ACHN (cell line): ENCODE data around the gene PCYOX1L.

ENCODE experiments used
- DNase-seq: peaks from one replicate; pipeline ENCODE4 v3.0.0-alpha.2; 2015
- in situ Hi-C: cut with HindIII; loops from 2 replicates; pipeline ENCODE4 v1.10.0; 2017; ENCODE audit warnings: low sequenced_read_pairs, low pct_ligation_motif_present, low pct_unique_long_range_greater_than_20kb

PCYOX1L gene, protein sequence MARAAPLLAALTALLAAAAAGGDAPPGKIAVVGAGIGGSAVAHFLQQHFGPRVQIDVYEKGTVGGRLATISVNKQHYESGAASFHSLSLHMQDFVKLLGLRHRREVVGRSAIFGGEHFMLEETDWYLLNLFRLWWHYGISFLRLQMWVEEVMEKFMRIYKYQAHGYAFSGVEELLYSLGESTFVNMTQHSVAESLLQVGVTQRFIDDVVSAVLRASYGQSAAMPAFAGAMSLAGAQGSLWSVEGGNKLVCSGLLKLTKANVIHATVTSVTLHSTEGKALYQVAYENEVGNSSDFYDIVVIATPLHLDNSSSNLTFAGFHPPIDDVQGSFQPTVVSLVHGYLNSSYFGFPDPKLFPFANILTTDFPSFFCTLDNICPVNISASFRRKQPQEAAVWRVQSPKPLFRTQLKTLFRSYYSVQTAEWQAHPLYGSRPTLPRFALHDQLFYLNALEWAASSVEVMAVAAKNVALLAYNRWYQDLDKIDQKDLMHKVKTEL

DNA sequence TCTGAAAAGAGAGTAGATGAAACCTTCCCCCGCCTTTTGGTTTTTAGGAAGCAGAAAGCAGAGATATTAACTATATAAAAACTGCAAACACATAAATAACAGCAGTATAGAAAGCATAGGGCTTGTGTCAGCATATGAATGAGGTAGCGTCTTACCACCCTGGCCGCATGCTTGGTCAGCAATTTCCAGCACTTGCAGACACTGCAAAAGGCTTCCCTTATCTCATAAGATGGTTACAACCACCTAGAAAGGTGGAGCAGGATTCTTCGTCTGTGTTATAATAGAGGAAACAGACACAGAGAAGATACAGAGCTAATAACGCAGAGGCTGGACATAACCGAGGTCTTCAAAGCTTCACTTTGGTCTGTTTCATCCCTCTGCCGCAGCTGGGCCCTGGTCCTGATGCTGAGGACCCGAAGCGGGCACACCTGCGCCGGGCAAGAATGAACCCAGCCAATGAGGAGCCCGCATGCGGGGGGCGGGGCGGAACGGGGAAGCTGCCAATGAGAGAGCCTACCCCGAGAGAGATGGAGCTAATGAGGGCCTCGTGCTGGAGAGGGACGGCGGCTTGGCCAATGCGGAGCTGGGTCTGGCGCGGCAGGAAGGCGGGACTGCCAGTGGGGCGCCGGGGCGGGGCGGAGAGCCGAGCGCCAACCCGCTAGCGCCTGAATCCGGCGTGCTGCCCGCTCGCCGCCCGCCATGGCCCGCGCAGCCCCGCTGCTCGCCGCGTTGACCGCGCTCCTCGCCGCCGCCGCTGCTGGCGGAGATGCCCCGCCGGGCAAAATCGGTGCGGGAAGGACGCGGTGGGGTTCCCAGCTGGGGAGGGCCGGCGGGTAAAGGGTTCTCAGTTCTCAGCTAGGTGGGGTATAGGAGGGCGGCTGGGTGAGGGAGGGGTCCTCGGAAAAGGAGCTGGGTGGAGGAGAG, at the start of gene PCYOX1L:
Gene PCYOX1L, plus strand, starts transcription at position 677 of the 924 bp plus-strand sequence. Its CDS starts 23 bp downstream, at position 700.
- peak; percentile 93 for DNase-seq
- in situ Hi-C loops: no loop called here

DNA sequence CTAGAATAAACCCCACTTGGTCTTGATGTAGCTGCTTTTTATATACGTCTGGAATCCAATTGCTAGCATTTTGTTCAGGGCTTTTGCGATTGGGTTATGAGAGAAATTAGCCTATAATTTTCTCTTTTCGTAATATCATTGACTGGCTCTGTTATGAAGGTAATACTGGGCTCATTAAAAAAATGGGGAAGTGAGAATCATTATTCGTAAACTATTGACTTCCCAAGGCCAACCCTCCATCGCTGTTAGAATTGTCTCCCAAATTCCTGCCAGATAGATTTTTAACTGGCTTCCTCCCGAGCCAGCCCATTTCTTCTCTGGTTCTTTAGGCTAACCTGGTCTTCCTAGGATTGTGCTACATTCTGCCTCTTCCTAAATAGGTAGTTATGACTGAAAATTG, 48.5 kb upstream of the PCYOX1L start:
- in situ Hi-C loops: no loop called here
- DNase-seq: no peak

DNA sequence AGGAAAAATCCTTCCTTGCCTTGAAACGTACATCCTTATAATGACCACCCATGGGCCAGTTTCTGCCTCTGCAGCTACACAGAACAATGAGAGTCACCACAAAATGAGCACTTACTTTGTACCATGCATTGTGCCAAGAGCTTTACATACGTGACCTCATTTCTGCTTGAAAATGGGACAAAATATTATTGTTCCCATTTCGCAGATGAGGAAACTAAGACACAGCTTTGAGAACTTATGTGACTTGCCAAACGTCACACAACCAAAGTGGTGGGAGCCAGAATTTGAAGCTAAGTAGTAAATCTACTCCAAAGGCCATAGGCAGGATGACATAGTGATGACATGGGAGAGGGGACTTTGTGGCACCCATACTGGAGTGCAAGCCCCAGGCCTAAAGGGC, 47.4 kb upstream of the PCYOX1L start:
- no peak for DNase-seq
- in situ Hi-C loops: no loop called here

DNA sequence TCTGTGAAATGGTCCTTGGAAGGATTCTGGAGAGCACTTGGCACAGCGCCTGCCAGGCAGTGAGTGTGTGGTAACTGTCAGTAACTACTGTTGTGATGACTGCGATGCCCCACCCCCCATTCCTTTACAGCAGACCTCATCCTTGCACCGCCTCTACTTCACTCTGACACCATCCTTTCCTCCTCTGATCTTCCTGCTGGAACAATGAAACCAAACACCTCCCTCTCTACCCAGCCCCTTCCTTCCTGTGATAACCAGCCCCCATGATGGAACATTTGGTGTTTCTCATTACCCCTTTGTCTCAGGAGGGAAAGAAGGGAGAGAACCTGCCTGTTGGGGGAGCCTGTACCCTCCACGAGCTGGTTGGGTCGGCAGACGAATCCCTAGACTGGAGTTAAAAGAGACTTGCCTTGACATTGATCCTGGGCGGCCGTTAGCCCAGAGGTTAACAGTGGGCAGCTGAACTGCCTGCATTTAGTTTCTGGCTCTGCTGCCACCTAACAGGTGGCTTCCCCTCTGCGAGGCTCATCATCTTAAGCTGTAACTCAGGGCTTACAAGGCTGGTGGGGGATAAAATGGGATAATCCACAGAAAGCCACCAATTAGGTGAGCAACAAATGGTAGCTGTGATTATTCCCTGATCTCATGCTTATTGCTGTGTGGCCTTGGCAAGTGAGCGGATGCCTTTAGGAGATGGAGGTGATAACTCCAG, 46.7 kb upstream of the PCYOX1L start:
- DNase-seq: peak; percentile 13
- in situ Hi-C loops: no loop called here

DNA sequence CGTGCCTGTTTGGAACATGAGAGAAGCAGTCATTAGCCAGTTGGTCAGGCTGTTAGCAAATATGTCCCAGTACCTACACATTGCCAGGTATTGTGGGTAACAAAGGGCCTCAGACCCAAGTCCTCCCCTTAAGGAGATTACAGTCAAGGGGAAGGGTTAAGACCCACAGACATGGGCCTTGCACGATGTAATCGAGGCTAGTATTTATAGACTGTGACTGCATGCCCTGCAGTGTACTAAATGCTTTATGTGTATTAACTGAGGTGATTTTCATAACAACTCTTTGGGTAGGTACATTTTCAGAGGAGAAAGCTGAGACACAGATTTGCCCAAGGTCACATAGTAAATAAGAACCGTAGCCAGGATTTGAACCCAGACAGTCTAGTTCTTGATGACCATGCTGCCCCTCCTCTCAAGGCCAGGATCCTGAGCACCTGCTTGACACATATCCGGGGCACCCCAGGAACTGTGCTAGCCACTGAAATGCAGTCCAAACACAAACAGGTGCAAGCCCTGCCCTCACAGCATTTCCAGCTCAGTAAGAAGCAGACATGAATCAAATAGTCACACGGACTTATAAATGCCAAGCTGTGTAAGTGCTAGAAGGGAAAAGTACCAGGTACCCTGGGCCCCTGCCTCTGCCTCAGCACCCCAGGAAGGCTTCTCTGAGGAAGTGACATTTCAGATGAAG, 44.5 kb upstream of the PCYOX1L start:
- no peak for DNase-seq
- in situ Hi-C loops: no loop called here

DNA sequence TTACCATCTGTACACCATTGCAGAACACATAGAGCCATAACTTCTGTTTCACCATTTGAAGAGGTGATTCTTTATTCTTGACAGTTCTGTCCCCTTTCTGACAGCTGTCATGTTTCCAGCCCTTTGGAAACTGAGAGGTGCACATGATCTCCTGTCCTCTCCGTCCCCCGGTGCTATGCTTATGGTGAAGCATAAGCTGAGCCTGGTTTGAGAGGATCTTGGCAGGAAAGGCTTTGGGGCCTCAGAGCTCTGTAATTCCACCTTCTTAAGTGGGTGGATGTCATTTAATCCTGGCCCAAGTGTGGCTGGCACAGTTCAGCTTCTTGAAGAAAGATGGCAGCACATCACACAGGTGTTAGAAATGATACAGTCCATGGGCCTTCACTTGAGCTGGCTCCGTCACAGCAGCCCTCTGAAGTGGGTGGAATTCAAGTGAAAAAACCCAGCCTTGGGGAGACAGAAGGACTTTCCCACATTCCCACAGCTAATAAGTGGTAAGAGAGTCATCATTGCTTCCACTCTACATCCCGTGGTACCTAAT, 43.2 kb upstream of the PCYOX1L start:
- in situ Hi-C loops: no loop called here
- no peak for DNase-seq

DNA sequence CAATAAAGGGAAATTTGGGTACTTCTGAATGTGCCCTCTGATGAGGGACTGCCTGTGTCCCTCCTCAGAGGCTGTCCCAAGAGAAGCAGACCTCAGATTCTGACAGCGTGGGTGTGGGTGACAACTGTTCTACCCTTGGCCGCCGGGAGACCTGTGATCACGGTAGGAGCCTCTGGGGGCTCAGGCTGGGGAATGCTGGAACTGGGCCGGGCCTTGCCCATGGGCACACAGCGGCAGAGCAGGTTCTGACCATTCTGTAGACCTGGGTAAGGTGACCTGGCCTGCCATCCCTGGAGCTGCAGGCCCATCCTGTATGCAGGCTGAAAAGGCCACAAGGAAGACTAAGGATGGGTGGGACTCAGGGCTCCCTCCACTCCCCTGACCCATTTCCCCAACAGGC, 42.1 kb upstream of the PCYOX1L start:
- in situ Hi-C loops: no loop called here
- DNase-seq: no peak

DNA sequence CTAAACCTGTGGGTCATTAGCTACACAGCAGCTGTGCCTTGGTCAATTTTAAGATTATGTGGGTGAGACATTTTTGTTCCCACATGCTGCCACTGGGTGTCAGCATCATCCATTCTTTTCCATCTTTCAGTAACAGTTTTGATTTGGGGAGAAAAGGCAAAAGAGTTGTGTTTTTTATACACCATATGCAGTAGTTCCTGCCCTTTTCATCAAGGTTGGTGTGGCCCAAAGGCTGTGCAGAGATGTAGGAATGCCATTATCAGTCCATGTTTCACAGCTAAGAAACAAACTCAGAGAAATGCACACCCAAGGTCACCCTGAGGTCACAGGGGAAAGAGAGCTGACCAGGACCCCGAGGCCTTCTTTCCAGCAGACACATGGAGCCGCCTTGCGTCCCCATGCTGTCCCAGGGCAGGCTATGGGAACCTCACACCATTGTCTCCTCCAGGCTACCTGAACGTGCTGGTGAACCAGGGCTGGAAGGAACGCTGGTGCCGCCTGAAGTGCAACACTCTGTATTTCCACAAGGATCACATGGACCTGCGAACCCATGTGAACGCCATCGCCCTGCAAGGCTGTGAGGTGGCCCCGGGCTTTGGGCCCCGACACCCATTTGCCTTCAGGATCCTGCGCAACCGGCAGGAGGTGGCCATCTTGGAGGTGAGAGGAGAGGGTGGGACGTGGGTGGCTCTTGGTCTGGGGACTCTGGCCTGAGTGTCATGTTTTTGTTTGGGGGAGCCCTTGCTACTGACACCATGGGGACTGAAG, 40.4 kb upstream of the PCYOX1L start:
- peak; percentile 41 for DNase-seq
- in situ Hi-C loops: no loop called here

DNA sequence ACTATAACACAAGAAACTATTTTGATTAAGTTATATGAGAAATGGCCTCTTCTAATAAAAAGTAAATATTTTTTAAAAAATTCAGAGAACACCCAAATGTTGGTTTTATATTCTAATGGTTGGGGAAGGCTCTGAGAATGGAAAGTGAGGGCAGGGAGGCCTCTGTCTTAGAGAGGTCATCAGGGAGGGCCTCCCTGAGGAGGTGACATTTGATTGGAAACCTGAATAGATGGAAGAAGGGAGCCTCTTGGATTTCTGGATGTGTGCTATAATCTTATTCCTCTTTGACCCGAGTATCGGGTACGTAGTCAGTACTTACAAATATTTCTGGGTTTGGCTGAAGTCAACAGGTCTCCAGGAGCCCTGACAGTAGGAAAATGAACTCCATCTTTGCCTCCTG, 38.7 kb upstream of the PCYOX1L start:
- no peak for DNase-seq

DNA sequence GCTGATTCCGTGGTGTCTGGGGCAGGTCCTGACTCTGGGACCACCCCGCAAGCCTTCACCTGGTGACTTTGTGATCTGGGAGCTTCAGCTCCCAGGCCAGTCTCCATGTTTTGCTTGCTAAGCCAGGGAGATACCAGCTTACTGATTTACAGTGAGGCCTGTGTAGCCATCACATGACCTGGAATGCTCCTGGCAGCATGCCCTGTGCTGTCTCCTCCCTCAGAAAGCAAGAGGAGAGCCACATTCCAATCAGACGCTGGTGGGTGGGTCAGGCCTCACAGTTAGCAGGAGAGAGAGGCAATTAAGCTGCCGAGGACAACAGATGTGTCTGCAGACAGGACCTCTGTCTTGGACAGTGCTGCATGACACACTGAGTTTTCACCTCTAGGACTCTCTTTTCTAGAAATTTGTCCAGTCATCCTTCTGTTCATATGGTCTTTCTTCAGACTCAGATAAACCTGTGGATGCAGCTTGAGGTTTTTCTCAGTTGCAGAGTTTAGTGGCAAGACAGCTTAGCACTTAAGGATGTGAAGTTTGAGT, 37.0 kb upstream of the PCYOX1L start:
- in situ Hi-C loops: no loop called here
- peak; percentile 93 for DNase-seq

More for the DNA sequence above, 38.7 kb upstream of the PCYOX1L start:
- in situ Hi-C loops: no loop called here

DNA sequence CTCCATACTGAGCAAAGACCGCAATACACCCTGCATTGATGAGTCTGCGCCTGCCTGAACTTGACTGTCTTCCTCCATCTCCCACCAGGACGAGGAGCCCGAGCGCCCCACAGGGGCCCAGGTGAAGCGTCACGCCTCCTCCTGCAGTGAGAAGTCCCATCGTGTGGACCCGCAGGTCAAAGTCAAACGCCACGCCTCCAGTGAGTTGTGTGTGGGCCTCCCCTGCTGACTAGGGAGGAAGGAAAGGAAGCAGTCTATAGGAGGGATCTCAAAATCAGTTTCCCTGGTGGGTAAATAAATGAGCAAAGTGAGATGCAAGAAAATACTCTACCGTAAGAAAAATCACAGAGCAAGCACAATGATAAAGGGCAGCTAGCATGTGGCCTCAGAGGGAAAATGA, 35.3 kb upstream of the PCYOX1L start:
- in situ Hi-C loops: no loop called here
- DNase-seq: no peak

DNA sequence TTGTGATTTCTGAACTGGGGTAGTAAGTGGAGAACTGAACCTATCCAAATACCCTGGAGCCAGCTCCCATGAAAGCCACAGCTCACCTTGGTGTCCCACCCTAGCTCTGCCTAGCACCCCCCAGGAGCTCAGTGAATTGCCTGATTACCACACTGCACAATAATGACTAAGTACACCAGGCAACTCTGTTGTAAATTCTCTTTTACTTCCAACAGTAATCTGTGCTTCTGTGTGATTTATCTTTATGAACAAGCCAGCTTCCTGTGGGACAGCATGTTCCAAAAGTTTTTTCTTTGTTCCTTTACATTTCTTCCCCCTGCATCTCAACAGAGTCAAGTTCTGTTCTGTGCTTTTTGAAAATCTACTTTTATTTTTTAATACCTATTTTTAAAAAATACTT, 34.6 kb upstream of the PCYOX1L start:
- no peak for DNase-seq
- in situ Hi-C loops: no loop called here

DNA sequence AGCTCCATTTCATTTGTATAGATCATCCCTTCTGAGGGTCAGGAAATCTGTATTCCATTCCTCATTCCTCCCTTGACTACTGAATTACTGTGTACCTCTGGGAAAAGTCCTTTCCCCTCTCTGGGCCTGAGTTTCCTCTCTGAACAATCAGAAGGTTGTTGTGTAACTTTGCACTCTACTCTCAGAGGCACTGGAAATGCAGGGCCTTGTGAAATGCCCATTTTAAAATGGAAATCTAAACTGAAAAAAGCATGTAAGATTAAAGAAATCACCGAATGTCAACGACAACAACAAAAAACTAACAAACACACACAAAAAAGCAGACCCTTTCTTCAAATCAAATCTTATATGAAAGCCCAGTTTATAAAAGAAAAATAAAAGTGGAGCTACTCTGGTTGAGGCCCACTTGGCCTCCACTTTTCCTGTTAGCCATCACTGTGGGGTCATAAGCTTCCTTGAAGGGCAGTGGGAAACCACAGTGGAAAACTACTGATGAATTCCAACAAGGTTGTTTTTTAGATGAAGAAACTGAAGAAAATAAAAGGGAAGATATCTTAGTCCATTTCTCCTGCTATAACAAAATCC, 34.1 kb upstream of the PCYOX1L start:
- no peak for DNase-seq
- in situ Hi-C loops: no loop called here

DNA sequence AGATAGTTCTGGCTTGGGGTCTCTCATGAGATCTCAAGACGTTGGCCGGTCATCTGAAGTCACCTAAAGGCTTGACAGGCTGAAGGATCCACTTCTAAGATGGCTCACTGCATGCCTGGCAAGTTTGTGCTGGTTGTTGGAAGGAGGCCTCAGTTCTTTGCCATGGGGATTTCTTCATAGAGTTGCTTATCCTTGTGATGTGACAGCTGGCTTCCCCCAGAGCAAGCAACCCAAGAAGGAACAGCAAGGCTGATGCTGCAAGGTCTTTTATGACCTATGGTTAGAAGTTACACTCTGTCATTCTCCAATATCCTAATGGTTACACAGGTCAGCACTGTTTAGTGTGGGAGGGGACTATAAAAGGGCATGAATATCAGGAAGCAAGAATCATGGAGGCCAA, 33.2 kb upstream of the PCYOX1L start:
- no peak for DNase-seq
- in situ Hi-C loops: no loop called here

DNA sequence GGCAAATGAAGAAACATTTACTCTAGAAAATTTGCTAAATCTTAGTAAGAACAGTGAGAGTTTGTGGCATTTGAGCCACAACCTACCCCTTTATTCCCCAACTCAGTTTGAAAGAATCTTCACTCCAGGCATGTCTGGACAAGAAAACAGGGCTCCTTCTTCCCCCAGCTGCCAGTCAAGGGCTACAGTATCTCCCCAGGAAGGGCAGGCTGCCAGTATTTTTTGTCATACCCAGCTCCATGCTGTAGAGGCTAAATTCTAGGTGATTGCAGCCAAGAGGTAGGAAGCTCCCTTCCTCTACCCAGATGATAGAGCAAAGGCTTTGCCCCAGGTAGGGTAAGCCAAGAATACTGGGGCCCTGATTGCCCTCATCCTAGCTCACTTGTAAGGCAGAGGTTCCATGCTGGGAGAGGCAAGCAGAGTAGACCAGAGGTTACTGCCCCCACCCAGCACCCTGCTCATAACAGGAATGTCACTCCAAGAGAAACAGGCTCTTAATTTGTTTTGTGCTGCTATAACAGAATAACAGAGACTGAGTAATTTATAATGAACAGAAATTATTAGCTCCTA, 32.6 kb upstream of the PCYOX1L start:
- DNase-seq: no peak
- in situ Hi-C loops: no loop called here

DNA sequence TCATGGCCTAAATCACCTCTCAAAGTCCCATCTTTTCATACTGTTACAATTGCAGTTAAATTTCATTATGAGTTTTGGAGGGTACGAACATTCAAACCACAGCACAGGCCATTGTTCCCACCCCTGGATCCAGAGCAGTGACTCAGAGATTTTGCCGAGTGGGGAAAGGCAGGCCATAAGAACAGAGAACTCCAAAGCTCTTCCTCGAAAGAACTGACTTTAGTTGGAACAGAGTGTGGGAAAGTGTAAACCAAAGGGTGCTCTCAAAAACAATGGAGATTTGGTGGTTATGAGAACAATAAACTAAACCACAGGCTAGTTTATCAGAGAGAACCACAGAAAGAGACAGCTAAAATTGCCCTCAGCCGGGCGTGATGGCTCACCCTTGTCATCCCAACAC, 32.0 kb upstream of the PCYOX1L start:
- DNase-seq: no peak
- in situ Hi-C loops: no loop called here

DNA sequence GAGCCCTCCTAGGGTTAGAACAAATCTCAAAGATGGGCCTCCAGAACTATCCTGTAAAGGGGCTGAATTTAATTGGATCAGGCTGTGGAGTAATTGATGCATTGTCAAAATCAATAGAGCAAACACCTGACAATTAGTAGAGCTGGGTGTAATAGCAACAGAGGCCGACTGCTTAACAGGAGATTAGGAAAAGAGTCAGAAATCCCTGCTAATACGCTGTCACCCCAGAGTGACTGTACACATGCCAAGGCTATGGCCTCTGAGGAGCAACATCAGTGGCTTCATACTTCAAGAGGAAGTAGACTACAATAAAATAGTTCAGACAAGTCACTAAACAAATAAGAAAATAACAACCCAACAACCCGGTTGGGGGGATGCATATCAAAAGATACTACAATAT, 31.2 kb upstream of the PCYOX1L start:
- no peak for DNase-seq
- in situ Hi-C loops: no loop called here
